ENCODE measurements around the gene ELL2.

- TF ChIP-seq GATA3 (IDR thresholded peaks at IDR 0.05; ENCODE audit: low read depth, low read length), result no peak
- TF ChIP-seq GATA2 (IDR thresholded peaks at IDR 0.05; ENCODE audit: low read depth, low read length), result peak; percentile 29
Observed at GRCh38 chr5:95959051-95959887, 2.4 kb downstream of the ELL2 start.

Measured in SH-SY5Y (cell line).